Neural cell (in vitro differentiated cells): Measurements from ENCODE around the gene FGF14.

Source experiments
- EP300 ChIP-seq: fragments of 450-650 bp; conservative IDR thresholded peaks from 2 replicates; pipeline ENCODE4 v1.6.1; 2014; ENCODE audit warnings: antibody characterized with exemption, mild to moderate bottlenecking, moderate library complexity; ENCODE audit not compliant: poor library complexity, severe bottlenecking
- EZH2 ChIP-seq: fragments of 200-600, 300-800 bp; shearing (Covaris generic), sonication (generic); IDR thresholded peaks from 2 replicates; pipeline ENCODE4 v1.6.1; 2014; ENCODE audit warnings: antibody characterized with exemption, low read length, borderline replicate concordance, mild to moderate bottlenecking; ENCODE audit not compliant: insufficient read depth, poor library complexity, severe bottlenecking
- MXI1 ChIP-seq: fragments of 450-650 bp; conservative IDR thresholded peaks from 2 replicates; pipeline ENCODE4 v1.6.1; 2014; ENCODE audit warnings: antibody characterized with exemption, mild to moderate bottlenecking; ENCODE audit not compliant: poor library complexity, severe bottlenecking
- POLR2AphosphoS5 ChIP-seq: IDR thresholded peaks from 2 replicates; pipeline ENCODE4 v1.6.1; 2012
- RAD21 ChIP-seq: fragments of 450-650 bp; conservative IDR thresholded peaks from 2 replicates; pipeline ENCODE4 v1.6.1; 2014; ENCODE audit warnings: antibody characterized with exemption, mild to moderate bottlenecking, moderate library complexity
- SMC3 ChIP-seq: fragments of 450-650 bp; conservative IDR thresholded peaks from 2 replicates; pipeline ENCODE4 v1.6.1; 2014; ENCODE audit warnings: antibody characterized with exemption, mild to moderate bottlenecking, moderate library complexity; ENCODE audit not compliant: poor library complexity
- TAF1 ChIP-seq: IDR thresholded peaks from 2 replicates; pipeline ENCODE4 v1.6.1; 2012; ENCODE audit warnings: low read depth
- TF ChIP-seq, protein P1 (sequence below): fragments of 450-650 bp; IDR thresholded peaks from 2 replicates; pipeline ENCODE4 v1.5.1; 2014; ENCODE audit warnings: antibody characterized with exemption, mild to moderate bottlenecking, moderate library complexity; ENCODE audit not compliant: poor library complexity, severe bottlenecking
- TF ChIP-seq, protein P2 (sequence below): IDR thresholded peaks from 2 replicates; pipeline ENCODE4 v1.6.1; 2012; ENCODE audit warnings: borderline replicate concordance

- TF ChIP-seq EZH2 (no peak), POLR2AphosphoS5 (no peak), EP300 (no peak), TAF1 (no peak), MXI1 (no peak), RAD21 (no peak), SMC3 (no peak)
- TF ChIP-seq, protein P1, sequence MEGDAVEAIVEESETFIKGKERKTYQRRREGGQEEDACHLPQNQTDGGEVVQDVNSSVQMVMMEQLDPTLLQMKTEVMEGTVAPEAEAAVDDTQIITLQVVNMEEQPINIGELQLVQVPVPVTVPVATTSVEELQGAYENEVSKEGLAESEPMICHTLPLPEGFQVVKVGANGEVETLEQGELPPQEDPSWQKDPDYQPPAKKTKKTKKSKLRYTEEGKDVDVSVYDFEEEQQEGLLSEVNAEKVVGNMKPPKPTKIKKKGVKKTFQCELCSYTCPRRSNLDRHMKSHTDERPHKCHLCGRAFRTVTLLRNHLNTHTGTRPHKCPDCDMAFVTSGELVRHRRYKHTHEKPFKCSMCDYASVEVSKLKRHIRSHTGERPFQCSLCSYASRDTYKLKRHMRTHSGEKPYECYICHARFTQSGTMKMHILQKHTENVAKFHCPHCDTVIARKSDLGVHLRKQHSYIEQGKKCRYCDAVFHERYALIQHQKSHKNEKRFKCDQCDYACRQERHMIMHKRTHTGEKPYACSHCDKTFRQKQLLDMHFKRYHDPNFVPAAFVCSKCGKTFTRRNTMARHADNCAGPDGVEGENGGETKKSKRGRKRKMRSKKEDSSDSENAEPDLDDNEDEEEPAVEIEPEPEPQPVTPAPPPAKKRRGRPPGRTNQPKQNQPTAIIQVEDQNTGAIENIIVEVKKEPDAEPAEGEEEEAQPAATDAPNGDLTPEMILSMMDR, result no peak
- TF ChIP-seq, protein P2, sequence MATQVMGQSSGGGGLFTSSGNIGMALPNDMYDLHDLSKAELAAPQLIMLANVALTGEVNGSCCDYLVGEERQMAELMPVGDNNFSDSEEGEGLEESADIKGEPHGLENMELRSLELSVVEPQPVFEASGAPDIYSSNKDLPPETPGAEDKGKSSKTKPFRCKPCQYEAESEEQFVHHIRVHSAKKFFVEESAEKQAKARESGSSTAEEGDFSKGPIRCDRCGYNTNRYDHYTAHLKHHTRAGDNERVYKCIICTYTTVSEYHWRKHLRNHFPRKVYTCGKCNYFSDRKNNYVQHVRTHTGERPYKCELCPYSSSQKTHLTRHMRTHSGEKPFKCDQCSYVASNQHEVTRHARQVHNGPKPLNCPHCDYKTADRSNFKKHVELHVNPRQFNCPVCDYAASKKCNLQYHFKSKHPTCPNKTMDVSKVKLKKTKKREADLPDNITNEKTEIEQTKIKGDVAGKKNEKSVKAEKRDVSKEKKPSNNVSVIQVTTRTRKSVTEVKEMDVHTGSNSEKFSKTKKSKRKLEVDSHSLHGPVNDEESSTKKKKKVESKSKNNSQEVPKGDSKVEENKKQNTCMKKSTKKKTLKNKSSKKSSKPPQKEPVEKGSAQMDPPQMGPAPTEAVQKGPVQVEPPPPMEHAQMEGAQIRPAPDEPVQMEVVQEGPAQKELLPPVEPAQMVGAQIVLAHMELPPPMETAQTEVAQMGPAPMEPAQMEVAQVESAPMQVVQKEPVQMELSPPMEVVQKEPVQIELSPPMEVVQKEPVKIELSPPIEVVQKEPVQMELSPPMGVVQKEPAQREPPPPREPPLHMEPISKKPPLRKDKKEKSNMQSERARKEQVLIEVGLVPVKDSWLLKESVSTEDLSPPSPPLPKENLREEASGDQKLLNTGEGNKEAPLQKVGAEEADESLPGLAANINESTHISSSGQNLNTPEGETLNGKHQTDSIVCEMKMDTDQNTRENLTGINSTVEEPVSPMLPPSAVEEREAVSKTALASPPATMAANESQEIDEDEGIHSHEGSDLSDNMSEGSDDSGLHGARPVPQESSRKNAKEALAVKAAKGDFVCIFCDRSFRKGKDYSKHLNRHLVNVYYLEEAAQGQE, result no peak
Measured at GRCh38 chr13:101903890-101904289, 498.0 kb downstream of the FGF14 start.
